ENCODE measurements around the gene CEP112. TPM values are rescaled to one million over a fixed set of nuclear protein-coding genes. Genes with fewer than 3 reads are reported as not detected.

CEP112 gene
- total RNA-seq, 1 donor from 2014 or later = 13.9 TPM

GRCh38 chr17:65855245-65855644 lies 336.7 kb downstream of the CEP112 start:
- Histone ChIP-seq H3K9me3 (ENCODE audit: insufficient read depth, low read depth, low read length) (no peaks in the 10 kb centered on the region), H3K4me3 (ENCODE audit: insufficient read depth, low read depth, low read length) (no peak overlapping the region), H2AFZ (ENCODE audit: low read depth, low read length) (no peak overlapping the region), H3K79me2 (ENCODE audit: insufficient read depth, low read length) (no peaks in the 10 kb centered on the region), H3K9ac (ENCODE audit: low read length) (no peak overlapping the region), H4K20me1 (ENCODE audit: insufficient read depth, low read length) (no peaks in the 10 kb centered on the region), H3K4me1 (ENCODE audit: insufficient read depth, low read length) (peaks cover 8% of the 10 kb centered on the region), H3K4me2 (ENCODE audit: low read length) (no peak overlapping the region), H3K36me3 (ENCODE audit: insufficient read depth, low read length) (no peaks in the 10 kb centered on the region), H3K27ac (ENCODE audit: low read depth, low read length) (no peak overlapping the region), H3K27me3 (ENCODE audit: insufficient read depth, low read length) (no peaks in the 10 kb centered on the region)
- Mint-ChIP-seq H3K4me3 (ENCODE audit: unreplicated experiment) (no peak overlapping the region), H3K27me3 (ENCODE audit: low read depth, unreplicated experiment) (no peaks in the 10 kb centered on the region), H3K36me3 (ENCODE audit: low read depth, unreplicated experiment) (no peaks in the 10 kb centered on the region), H3K4me1 (ENCODE audit: low read depth, unreplicated experiment) (peaks cover 11% of the 10 kb centered on the region), H3K27ac (ENCODE audit: unreplicated experiment) (no peak overlapping the region), H3K9me3 (ENCODE audit: unreplicated experiment) (no peaks in the 10 kb centered on the region)
- TF ChIP-seq CTCF (IDR thresholded peaks at IDR 0.05; ENCODE audit: insufficient read depth, low read depth, low read length) (no peak), EZH2 (IDR thresholded peaks at IDR 0.05; ENCODE audit: insufficient read depth, low read length) (no peak)
- FAIRE-seq (no peak), DNase-seq (ENCODE audit: low read depth) (peak; percentile 49)

DNA sequence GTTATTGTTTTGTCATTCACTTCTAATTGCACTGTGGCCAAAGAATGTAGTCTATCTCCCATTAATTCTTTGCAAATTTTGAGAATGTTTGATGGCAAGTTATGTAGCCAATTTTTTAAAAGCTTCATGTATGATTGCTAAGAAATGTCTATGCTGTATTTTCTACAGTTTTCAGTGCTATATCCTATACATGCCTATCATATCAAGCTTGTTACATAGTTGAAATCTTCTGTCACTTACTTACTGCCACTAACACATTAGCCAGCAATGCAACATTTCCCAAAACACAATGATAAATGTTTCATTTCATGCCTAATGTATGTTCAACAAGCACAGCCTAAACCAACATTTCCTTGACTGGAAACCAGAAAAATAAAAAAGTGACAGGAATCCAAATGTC lies 338.1 kb downstream of the CEP112 start:
- peaks cover 8% of the 10 kb centered on the region for H3K4me1 ChIP-seq (ENCODE audit: insufficient read depth, low read length)
- Mint-ChIP-seq H3K27ac (ENCODE audit: unreplicated experiment) (no peak overlapping the region), H3K36me3 (ENCODE audit: low read depth, unreplicated experiment) (no peaks in the 10 kb centered on the region), H3K9me3 (ENCODE audit: unreplicated experiment) (no peaks in the 10 kb centered on the region), H3K4me1 (ENCODE audit: low read depth, unreplicated experiment) (peaks cover 12% of the 10 kb centered on the region), H3K4me3 (ENCODE audit: unreplicated experiment) (no peak overlapping the region), H3K27me3 (ENCODE audit: low read depth, unreplicated experiment) (no peaks in the 10 kb centered on the region)
- H2AFZ ChIP-seq (ENCODE audit: low read depth, low read length) = no peak overlapping the region
- no peak overlapping the region for H3K4me3 ChIP-seq (ENCODE audit: insufficient read depth, low read depth, low read length)
- H4K20me1 ChIP-seq (ENCODE audit: insufficient read depth, low read length) = no peaks in the 10 kb centered on the region
- no peak overlapping the region for H3K4me2 ChIP-seq (ENCODE audit: low read length)
- H3K79me2 ChIP-seq (ENCODE audit: insufficient read depth, low read length) = no peaks in the 10 kb centered on the region
- H3K27me3 ChIP-seq (ENCODE audit: insufficient read depth, low read length) = no peaks in the 10 kb centered on the region
- no peak overlapping the region for H3K9ac ChIP-seq (ENCODE audit: low read length)
- TF ChIP-seq EZH2 (IDR thresholded peaks at IDR 0.05; ENCODE audit: insufficient read depth, low read length) (no peak), CTCF (IDR thresholded peaks at IDR 0.05; ENCODE audit: insufficient read depth, low read depth, low read length) (no peak)
- DNase-seq (ENCODE audit: low read depth) (no peak), FAIRE-seq (no peak)
- no peaks in the 10 kb centered on the region for H3K9me3 ChIP-seq (ENCODE audit: insufficient read depth, low read depth, low read length)
- H3K36me3 ChIP-seq (ENCODE audit: insufficient read depth, low read length) = no peaks in the 10 kb centered on the region
- H3K27ac ChIP-seq (ENCODE audit: low read depth, low read length) = no peak overlapping the region

DNA sequence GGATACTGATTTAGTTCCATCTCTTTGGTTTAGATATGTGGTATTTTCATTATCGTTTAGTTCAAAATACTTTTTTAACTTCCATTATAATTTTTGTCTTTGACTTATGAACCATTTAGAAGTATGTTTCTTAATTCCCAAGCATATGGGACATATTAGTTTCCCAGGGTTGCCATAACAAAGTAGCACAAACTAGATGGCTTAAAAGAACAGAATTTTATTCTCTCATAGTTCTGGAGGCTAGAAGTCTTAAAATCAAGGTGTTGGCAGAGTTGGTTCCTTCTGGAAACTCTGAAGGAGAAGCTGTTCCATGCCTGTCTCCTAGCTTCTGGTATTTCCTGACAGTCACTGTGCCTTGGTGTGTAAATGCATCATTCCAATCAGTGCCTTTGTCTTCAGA lies 339.0 kb downstream of the CEP112 start:
- Histone ChIP-seq H3K4me3 (ENCODE audit: insufficient read depth, low read depth, low read length) (no peak overlapping the region), H3K36me3 (ENCODE audit: insufficient read depth, low read length) (no peaks in the 10 kb centered on the region), H3K79me2 (ENCODE audit: insufficient read depth, low read length) (no peaks in the 10 kb centered on the region), H2AFZ (ENCODE audit: low read depth, low read length) (no peak overlapping the region), H3K9ac (ENCODE audit: low read length) (no peak overlapping the region), H3K27me3 (ENCODE audit: insufficient read depth, low read length) (no peaks in the 10 kb centered on the region), H3K4me2 (ENCODE audit: low read length) (no peak overlapping the region), H3K9me3 (ENCODE audit: insufficient read depth, low read depth, low read length) (no peaks in the 10 kb centered on the region), H4K20me1 (ENCODE audit: insufficient read depth, low read length) (no peaks in the 10 kb centered on the region), H3K4me1 (ENCODE audit: insufficient read depth, low read length) (peaks cover 8% of the 10 kb centered on the region), H3K27ac (ENCODE audit: low read depth, low read length) (no peak overlapping the region)
- H3K9me3 Mint-ChIP-seq (ENCODE audit: unreplicated experiment) = peaks cover 3% of the 10 kb centered on the region
- TF ChIP-seq CTCF (IDR thresholded peaks at IDR 0.05; ENCODE audit: insufficient read depth, low read depth, low read length) (no peak), EZH2 (IDR thresholded peaks at IDR 0.05; ENCODE audit: insufficient read depth, low read length) (no peak)
- FAIRE-seq (no peak), DNase-seq (ENCODE audit: low read depth) (no peak)
- no peak overlapping the region for H3K27ac Mint-ChIP-seq (ENCODE audit: unreplicated experiment)
- no peaks in the 10 kb centered on the region for H3K27me3 Mint-ChIP-seq (ENCODE audit: low read depth, unreplicated experiment)
- H3K4me1 Mint-ChIP-seq (ENCODE audit: low read depth, unreplicated experiment) = peaks cover 15% of the 10 kb centered on the region
- H3K36me3 Mint-ChIP-seq (ENCODE audit: low read depth, unreplicated experiment) = no peaks in the 10 kb centered on the region
- no peak overlapping the region for H3K4me3 Mint-ChIP-seq (ENCODE audit: unreplicated experiment)

All from astrocyte (in vitro differentiated cells and primary cell).